HEK293T (cell line): ENCODE measurements around the gene IKBKE.

Experiments
- FOXA1 ChIP-seq: fragments of 450-650 bp; IDR thresholded peaks from 2 replicates; pipeline ENCODE4 v1.6.1; 2016; ENCODE audit warnings: mild to moderate bottlenecking
- FOXM1 ChIP-seq: fragments of 450-650 bp; IDR thresholded peaks from 2 replicates; pipeline ENCODE4 v1.6.1; 2017; ENCODE audit warnings: mild to moderate bottlenecking, borderline replicate concordance
- L3MBTL2 ChIP-seq: fragments of 450-650 bp; conservative IDR thresholded peaks from 2 replicates; pipeline ENCODE4 v1.6.1; 2016; ENCODE audit warnings: mild to moderate bottlenecking
- SP1 ChIP-seq: fragments of 450-650 bp; IDR thresholded peaks from 2 replicates; pipeline ENCODE4 v1.6.1; 2017
- SUZ12 ChIP-seq: fragments of 450-650 bp; IDR thresholded peaks from 2 replicates; pipeline ENCODE4 v1.6.1; 2016; ENCODE audit warnings: mild to moderate bottlenecking
- TARDBP ChIP-seq: fragments of 450-650 bp; IDR thresholded peaks from 2 replicates; pipeline ENCODE4 v1.6.1; 2016

GRCh38 chr1:206469411-206469932 lies 804 bp upstream of the IKBKE start:
- no peak for TF ChIP-seq SUZ12
- TF ChIP-seq FOXM1: no peak
- TF ChIP-seq L3MBTL2: no peak
- no peak for TF ChIP-seq TARDBP
- TF ChIP-seq SP1: no peak
- TF ChIP-seq FOXA1: no peak
